Chondrocyte (in vitro differentiated cells): ENCODE data around the gene RYR2. TPM values are rescaled to one million over a fixed set of nuclear protein-coding genes. Genes with fewer than 3 reads are reported as not detected.

Experiments
- DNase-seq: peaks from one replicate; pipeline ENCODE4 v3.0.0; 2021; ENCODE audit warnings: mixed read lengths, low spot score
- H3K27ac Mint-ChIP-seq: one replicate; pipeline ENCODE4 v1.8.0; 2021; ENCODE audit warnings: mild to moderate bottlenecking, moderate library complexity, mixed read lengths; ENCODE audit not compliant: unreplicated experiment
- H3K27me3 Mint-ChIP-seq: 2 replicates; pipeline ENCODE4 v1.8.0; 2021; ENCODE audit warnings: low read depth, mixed read lengths
- H3K36me3 Mint-ChIP-seq: 2 replicates; pipeline ENCODE4 v1.8.0; 2021; ENCODE audit warnings: low read depth, mixed read lengths
- H3K4me1 Mint-ChIP-seq: 2 replicates; pipeline ENCODE4 v1.8.0; 2021; ENCODE audit warnings: low read depth, mild to moderate bottlenecking, mixed read lengths
- H3K4me3 Mint-ChIP-seq: one replicate; pipeline ENCODE4 v1.8.0; 2021; ENCODE audit warnings: mild to moderate bottlenecking, moderate library complexity, mixed read lengths; ENCODE audit not compliant: unreplicated experiment
- H3K9me3 Mint-ChIP-seq: 2 replicates; pipeline ENCODE4 v1.8.0; 2021; ENCODE audit warnings: low read depth, mixed read lengths
- long read RNA-seq: library from polyadenylated mRNA; stranded (forward); transcript quantifications from one replicate; pipeline ENCODE4 v2.0.0, GENCODE V29; 2021
- total RNA-seq: library from RNA; stranded (reverse); gene quantifications from 3 replicates; pipeline ENCODE4 v1.2.1, GENCODE V29; 2021
- TF ChIP-seq, protein P1 (sequence below): fragments of 200-600 bp; sonication (generic); IDR thresholded peaks from 2 replicates; pipeline ENCODE4 v1.5.0; 2021; ENCODE audit warnings: antibody characterized with exemption, mild to moderate bottlenecking, moderate library complexity

RYR2 gene
- 0.02 to 0.15 TPM (median 0.12 TPM) in 3 replicates for total RNA-seq
- long read RNA-seq = 0 reads

DNA sequence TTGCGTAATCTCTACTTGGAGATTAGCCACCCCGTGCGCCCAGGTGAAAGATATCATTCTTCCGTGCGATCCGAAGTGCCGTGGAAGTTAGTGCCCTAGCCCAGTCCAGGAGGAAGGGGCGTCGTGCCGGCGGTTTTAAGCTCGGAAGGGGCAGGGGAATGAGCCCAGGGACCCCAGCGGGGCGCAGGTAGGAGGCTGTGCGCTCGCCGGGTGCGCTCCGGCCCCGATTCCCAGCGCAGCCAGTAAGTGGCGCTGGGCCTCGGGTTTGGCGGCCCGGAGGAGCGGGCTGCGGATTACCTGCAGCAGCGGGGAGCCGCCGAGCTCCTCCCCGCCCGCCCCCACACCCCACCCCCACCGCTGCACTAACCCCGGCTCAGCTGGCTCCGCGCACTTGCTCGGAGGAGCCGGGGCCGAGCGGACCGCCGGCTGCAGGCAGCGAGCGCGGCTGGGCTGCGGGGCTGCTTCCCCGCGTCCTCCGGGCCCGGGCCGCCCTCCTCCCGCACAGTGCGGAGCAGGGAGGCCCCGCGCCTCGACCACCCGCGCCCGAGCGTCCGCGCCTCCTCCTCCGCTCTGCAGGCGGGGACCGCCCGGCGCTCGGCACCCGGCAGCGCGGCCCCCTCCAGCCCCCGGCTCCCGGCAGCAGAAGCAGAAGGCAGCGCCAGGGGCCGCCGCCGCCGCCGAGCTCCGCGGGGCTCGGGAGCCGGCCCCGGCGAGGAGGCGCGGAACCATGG is at the start of gene RYR2:
Gene RYR2, plus strand, starts transcription at position 390 of the 731 bp plus-strand sequence. Its CDS starts 338 bp downstream, at position 728.
- Mint-ChIP-seq H3K27me3 (peaks cover 49% of the 10 kb centered on the region), H3K4me1 (peaks cover 17% of the 10 kb centered on the region), H3K27ac (no peak within 1 kb of the TSS), H3K4me3 (peak within 1 kb of the TSS; percentile 64), H3K9me3 (no peaks in the 10 kb centered on the region), H3K36me3 (no peaks in the 10 kb centered on the region)
- DNase-seq = peak; percentile 65
- TF ChIP-seq, protein P1, sequence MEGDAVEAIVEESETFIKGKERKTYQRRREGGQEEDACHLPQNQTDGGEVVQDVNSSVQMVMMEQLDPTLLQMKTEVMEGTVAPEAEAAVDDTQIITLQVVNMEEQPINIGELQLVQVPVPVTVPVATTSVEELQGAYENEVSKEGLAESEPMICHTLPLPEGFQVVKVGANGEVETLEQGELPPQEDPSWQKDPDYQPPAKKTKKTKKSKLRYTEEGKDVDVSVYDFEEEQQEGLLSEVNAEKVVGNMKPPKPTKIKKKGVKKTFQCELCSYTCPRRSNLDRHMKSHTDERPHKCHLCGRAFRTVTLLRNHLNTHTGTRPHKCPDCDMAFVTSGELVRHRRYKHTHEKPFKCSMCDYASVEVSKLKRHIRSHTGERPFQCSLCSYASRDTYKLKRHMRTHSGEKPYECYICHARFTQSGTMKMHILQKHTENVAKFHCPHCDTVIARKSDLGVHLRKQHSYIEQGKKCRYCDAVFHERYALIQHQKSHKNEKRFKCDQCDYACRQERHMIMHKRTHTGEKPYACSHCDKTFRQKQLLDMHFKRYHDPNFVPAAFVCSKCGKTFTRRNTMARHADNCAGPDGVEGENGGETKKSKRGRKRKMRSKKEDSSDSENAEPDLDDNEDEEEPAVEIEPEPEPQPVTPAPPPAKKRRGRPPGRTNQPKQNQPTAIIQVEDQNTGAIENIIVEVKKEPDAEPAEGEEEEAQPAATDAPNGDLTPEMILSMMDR = peak; percentile 68

DNA sequence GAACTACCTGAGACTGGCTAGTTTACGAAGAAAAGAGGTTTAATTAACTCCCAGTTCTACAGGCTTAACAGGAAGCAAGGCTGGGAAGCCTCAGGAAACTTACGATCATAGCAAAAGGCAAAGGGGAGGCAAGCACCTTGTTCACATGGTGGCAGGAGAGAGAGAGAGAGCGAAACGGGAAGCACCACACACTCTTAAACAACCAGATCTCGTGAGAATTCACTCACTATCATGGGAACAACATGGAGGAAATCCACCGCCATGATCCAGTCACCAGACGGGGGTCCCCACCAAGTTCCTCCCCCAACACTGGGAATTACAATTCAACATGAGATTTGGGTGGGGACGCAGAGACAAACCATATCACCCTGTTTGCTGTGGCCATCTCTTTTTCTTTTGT is 49.5 kb upstream of the RYR2 start:
- TF ChIP-seq, protein P1 = no peak
- peaks cover 21% of the 10 kb centered on the region for H3K9me3 Mint-ChIP-seq
- DNase-seq = no peak
- H3K4me3 Mint-ChIP-seq = no peak overlapping the region
- H3K27ac Mint-ChIP-seq = no peak overlapping the region
- peaks cover 5% of the 10 kb centered on the region for H3K27me3 Mint-ChIP-seq
- no peaks in the 10 kb centered on the region for H3K36me3 Mint-ChIP-seq
- no peaks in the 10 kb centered on the region for H3K4me1 Mint-ChIP-seq

DNA sequence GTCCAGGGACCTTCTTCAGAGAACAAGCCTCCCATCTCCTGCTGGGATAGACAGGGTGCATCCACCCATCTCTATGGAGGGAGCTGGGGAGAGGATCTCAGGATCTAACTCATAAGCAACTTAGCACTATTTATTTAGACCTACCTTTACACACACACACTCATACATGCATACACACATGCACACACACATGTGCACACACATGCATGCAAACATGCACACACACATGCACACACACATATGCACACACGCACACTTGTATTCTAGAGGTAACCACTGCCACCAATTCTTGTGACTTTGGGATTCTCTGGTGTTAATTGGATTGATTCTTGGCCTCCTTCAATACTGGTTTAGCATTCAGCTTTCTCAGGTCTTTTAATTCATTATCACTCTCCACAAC is 47.5 kb upstream of the RYR2 start:
- Mint-ChIP-seq H3K27me3 (peaks cover 15% of the 10 kb centered on the region), H3K4me1 (no peaks in the 10 kb centered on the region), H3K27ac (no peak overlapping the region), H3K4me3 (no peak overlapping the region), H3K36me3 (no peaks in the 10 kb centered on the region), H3K9me3 (peaks cover 18% of the 10 kb centered on the region)
- TF ChIP-seq, protein P1 = no peak
- DNase-seq = no peak

DNA sequence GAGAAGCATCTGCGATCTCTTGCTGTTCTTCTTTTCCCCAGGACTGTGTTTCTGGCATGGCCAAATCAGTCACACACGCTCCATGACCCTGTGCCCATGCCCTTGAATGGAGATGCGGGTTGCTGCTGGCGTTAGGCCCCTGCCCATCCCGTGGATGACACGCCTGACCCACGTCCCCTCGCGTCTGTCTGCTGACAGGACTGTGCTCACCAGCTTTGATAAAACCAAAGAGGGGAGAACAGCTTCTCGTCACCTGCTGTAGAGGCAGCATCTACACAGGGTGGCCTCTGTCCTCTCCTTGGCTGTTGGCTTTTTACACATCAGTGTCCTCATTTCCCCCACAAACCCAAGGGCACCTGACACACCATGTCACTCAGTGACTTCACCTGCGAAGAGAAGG is 44.6 kb upstream of the RYR2 start:
- H3K27ac Mint-ChIP-seq = no peak overlapping the region
- H3K4me3 Mint-ChIP-seq = no peak overlapping the region
- TF ChIP-seq, protein P1 = no peak
- no peak for DNase-seq
- H3K36me3 Mint-ChIP-seq = no peaks in the 10 kb centered on the region
- peaks cover 29% of the 10 kb centered on the region for H3K27me3 Mint-ChIP-seq
- no peaks in the 10 kb centered on the region for H3K4me1 Mint-ChIP-seq
- H3K9me3 Mint-ChIP-seq = peaks cover under 1% of the 10 kb centered on the region

DNA sequence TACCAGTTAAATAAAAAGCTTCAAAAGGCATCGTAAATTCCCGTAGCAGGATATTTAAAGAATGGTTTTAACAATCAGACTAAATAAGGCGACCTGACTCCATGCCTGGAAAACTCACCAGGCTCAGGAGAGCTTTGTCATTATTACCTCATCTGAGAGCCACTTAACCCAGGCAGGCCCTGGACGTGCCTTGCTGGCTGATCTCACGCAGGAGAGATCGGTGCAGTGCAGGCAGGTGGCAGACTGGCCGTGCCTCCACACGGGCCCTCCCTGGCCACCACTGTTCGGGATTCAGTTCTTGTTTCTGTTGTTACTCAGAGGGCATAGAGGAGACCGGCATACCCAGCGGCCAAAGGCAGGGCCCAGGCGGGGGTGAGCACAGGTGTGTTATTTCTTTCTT is 44.1 kb upstream of the RYR2 start:
- Mint-ChIP-seq H3K4me1 (no peaks in the 10 kb centered on the region), H3K27ac (no peak overlapping the region), H3K27me3 (peaks cover 30% of the 10 kb centered on the region), H3K9me3 (no peaks in the 10 kb centered on the region), H3K36me3 (no peaks in the 10 kb centered on the region), H3K4me3 (no peak overlapping the region)
- no peak for DNase-seq
- TF ChIP-seq, protein P1 = no peak
